Activated CD4-positive, alpha-beta T cell treated with anti-CD3 and anti-CD28 coated beads, Interleukin-2, amount 10 ng/mL, durations not matched to agents 7 days and 5 days (primary cell): Measurements from ENCODE around the gene APOL4. TPM values are rescaled to one million over a fixed set of nuclear protein-coding genes. Genes with fewer than 3 reads are reported as not detected.
"Not testable (repeated sequence)": the region's sequence is repeated elsewhere in the genome, so short reads cannot be mapped to it uniquely, and the experiment has no call there.

Experiments used
- CTCF ChIA-PET: fragments of 350-600 bp; sonication (Branson Sonifier 250); formaldehyde crosslinking; loops from one replicate; lab custom pipeline; 2021; ENCODE audit warnings: antibody characterized with exemption; lab: Charles Lee
- POLR2A ChIA-PET: fragments of 350-600 bp; sonication (Branson Sonifier 250); formaldehyde crosslinking; loops from one replicate; lab custom pipeline; 2021; ENCODE audit warnings: antibody characterized with exemption; lab: Charles Lee
- DNase-seq: peaks from one replicate; pipeline ENCODE4 v3.0.0-alpha.2; 2020
- H3K27ac Mint-ChIP-seq: one replicate; pipeline ENCODE4 v1.8.0; 2021; ENCODE audit warnings: mild to moderate bottlenecking, moderate library complexity, mixed read lengths
- H3K27me3 Mint-ChIP-seq: one replicate; pipeline ENCODE4 v1.8.0; 2021; ENCODE audit warnings: mixed read lengths
- H3K36me3 Mint-ChIP-seq: one replicate; pipeline ENCODE4 v1.8.0; 2021; ENCODE audit warnings: low read depth, mixed read lengths
- H3K4me1 Mint-ChIP-seq: one replicate; pipeline ENCODE4 v1.8.0; 2021; ENCODE audit warnings: mixed read lengths
- H3K4me3 Mint-ChIP-seq: one replicate; pipeline ENCODE4 v1.8.0; 2021; ENCODE audit warnings: mild to moderate bottlenecking, moderate library complexity, mixed read lengths
- H3K9me3 Mint-ChIP-seq: one replicate; pipeline ENCODE4 v1.8.0; 2021; ENCODE audit warnings: mixed read lengths
- total RNA-seq, 2 experiments: library from RNA; stranded (reverse); gene quantifications; one replicate each; pipeline ENCODE4 v1.2.3, GENCODE V29; 2021

APOL4 gene
- total RNA-seq, 2 experiments from 2014 or later, result 0.54 to 0.57 TPM

DNA sequence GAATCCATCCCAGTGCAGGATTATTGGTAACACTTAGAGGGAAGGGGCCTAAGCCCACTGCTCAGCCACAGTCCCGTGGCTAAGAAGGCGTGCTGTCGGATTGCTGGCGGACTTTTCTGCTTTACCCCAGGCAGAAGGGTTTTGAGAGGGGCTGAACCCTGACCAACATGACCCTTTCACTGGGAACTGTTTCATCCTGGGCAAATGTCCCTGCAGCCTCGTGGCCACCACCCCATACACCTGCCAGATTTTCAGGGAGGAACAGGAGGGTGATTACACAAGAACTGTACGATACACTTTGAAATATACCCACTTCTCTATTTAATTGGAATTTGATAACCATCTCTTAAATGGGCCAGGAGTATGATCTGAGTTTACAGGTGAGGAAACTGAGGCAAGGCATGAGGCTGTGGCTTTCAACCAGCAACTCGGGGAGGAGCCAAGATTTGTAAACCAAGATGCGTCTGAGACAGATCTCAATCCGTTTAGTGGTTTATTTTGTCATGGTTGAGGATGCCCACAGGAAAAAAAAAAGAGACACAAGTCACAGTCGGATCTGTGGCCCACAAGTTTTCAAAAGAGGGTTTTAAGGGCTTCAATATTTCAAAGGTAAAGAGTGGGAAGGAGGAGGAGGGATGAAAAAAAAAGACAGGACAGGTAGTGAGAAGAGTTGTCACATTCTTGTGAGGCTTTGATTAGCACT, 34.9 kb downstream of the APOL4 start:
- no peak for DNase-seq
- H3K9me3 Mint-ChIP-seq, result peaks cover 9% of the 10 kb centered on the region
- H3K27ac Mint-ChIP-seq, result peak overlapping the region; percentile 28
- H3K4me3 Mint-ChIP-seq, result no peak overlapping the region
- H3K27me3 Mint-ChIP-seq, result peaks cover 3% of the 10 kb centered on the region
- ChIA-PET POLR2A (no interaction called here), CTCF (interaction anchor here (1.5 kb wide), 1 partner anchor 11 kb away, joined by 4 read pairs; no protein-coding TSS in a partner anchor)
- peaks cover 6% of the 10 kb centered on the region for H3K36me3 Mint-ChIP-seq
- peaks cover 58% of the 10 kb centered on the region for H3K4me1 Mint-ChIP-seq

- H3K36me3 Mint-ChIP-seq, result peaks cover 6% of the 10 kb centered on the region
- peaks cover 64% of the 10 kb centered on the region for H3K4me1 Mint-ChIP-seq
- no peak for DNase-seq
- H3K4me3 Mint-ChIP-seq, result no peak overlapping the region
- peak overlapping the region; percentile 20 for H3K27ac Mint-ChIP-seq
- POLR2A ChIA-PET, result no interaction called here
- CTCF ChIA-PET, result interaction anchor here (1.5 kb wide), 1 partner anchor 12 kb away, joined by 4 read pairs; no protein-coding TSS in a partner anchor
- H3K27me3 Mint-ChIP-seq, result peaks cover 2% of the 10 kb centered on the region
- peaks cover 9% of the 10 kb centered on the region for H3K9me3 Mint-ChIP-seq
Observed at GRCh38 chr22:36166086-36166485, 35.5 kb downstream of the APOL4 start.

GRCh38 chr22:36165141-36165540, 36.5 kb downstream of the APOL4 start:
- peaks cover 71% of the 10 kb centered on the region for H3K4me1 Mint-ChIP-seq
- peaks cover 2% of the 10 kb centered on the region for H3K27me3 Mint-ChIP-seq
- peaks cover 13% of the 10 kb centered on the region for H3K36me3 Mint-ChIP-seq
- H3K4me3 Mint-ChIP-seq, result no peak overlapping the region
- H3K9me3 Mint-ChIP-seq, result peaks cover 9% of the 10 kb centered on the region
- ChIA-PET CTCF (interaction anchor here (0.7 to 1.5 kb wide), 2 partner anchors 13 to 170 kb away, joined by 3 to 4 read pairs; no protein-coding TSS in a partner anchor), POLR2A (no interaction called here)
- DNase-seq, result no peak
- no peak overlapping the region for H3K27ac Mint-ChIP-seq

DNA sequence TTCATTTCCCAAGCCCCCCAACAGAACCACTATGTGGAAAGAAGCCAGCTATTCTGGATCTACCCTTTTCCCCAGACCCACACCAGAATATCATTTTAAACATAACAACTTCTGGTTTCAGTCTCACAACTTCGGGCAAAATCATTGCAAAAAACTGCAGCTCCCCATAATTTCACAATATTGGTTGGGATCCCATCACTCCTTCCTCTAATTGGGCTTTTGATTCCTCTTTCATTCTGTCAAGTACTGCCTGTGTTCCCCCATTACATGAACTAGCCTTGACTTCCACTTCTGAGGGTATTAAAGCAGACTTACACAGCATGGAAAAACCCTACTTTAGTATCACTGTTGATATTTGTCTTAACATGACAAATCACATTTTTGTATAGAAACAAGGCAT, 37.0 kb downstream of the APOL4 start:
- ChIA-PET POLR2A (no interaction called here), CTCF (interaction anchor here (0.9 kb wide), 1 partner anchor 75 kb away, joined by 3 read pairs; the partner anchor contains the start of gene APOL2)
- Mint-ChIP-seq H3K27me3 (peaks cover 2% of the 10 kb centered on the region), H3K4me1 (peaks cover 73% of the 10 kb centered on the region), H3K4me3 (no peak overlapping the region), H3K36me3 (peaks cover 17% of the 10 kb centered on the region), H3K9me3 (peaks cover 9% of the 10 kb centered on the region), H3K27ac (no peak overlapping the region)
- DNase-seq, result no peak

DNA sequence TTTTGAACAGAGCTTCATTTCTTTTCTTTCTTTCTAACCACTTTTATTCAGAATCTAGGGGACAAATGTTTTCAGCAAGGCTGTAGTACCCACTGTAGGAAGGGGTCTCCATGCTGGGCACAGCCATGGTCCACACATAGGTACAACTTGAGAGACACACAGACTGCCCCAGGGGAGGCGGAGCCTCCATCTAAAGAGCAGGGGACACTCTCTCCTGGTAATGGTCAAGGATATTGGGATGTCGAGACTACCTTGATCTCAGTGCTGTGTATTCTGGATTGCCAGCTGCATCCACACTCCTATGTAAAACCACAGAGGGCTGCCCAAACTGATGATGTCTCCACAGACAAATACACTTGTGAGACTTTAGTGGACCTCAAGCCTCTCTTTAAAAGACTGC, 38.1 kb downstream of the APOL4 start:
- Mint-ChIP-seq H3K27me3 (peaks cover 2% of the 10 kb centered on the region), H3K36me3 (peaks cover 25% of the 10 kb centered on the region), H3K9me3 (peaks cover 5% of the 10 kb centered on the region), H3K4me1 (peaks cover 83% of the 10 kb centered on the region), H3K27ac (peak overlapping the region; percentile 61), H3K4me3 (no peak overlapping the region)
- CTCF ChIA-PET, result interaction anchor here (0.6 to 1.6 kb wide), 6 partner anchors 12 to 259 kb away, joined by 3 to 5 read pairs (median 3); no protein-coding TSS in a partner anchor
- DNase-seq, result no peak
- POLR2A ChIA-PET, result no interaction called here

- peaks cover 88% of the 10 kb centered on the region for H3K4me1 Mint-ChIP-seq
- DNase-seq, result peak; percentile 33
- H3K36me3 Mint-ChIP-seq, result peaks cover 29% of the 10 kb centered on the region
- POLR2A ChIA-PET, result no interaction called here
- H3K27ac Mint-ChIP-seq, result peak overlapping the region; percentile 91
- no peak overlapping the region for H3K4me3 Mint-ChIP-seq
- CTCF ChIA-PET, result interaction anchor here (0.6 to 2.2 kb wide), 5 partner anchors 14 to 97 kb away, joined by 3 to 7 read pairs (median 3); no protein-coding TSS in a partner anchor
- H3K27me3 Mint-ChIP-seq, result no peaks in the 10 kb centered on the region
- H3K9me3 Mint-ChIP-seq, result peaks cover 2% of the 10 kb centered on the region
Observed at GRCh38 chr22:36162127-36163034, 39.2 kb downstream of the APOL4 start.

DNA sequence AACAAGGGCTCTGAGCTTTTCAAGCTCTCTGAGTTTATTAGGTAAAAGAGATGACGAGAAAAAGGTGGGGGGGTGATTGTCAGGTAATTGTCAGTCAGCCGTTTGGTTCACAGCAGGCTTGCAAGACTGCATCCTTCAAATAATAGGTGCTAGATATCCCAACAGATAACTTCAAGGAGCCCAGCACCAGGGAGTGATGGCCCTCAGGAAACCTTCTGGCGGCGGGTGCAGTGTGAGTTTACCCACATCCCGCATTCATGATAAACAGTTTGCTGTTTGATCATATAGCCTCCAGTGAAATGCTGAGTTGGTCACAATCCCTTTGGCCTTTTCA, 39.8 kb downstream of the APOL4 start:
- H3K36me3 Mint-ChIP-seq, result peaks cover 36% of the 10 kb centered on the region
- peak overlapping the region; percentile 91 for H3K27ac Mint-ChIP-seq
- H3K9me3 Mint-ChIP-seq, POLR2A ChIA-PET, DNase-seq, H3K27me3 Mint-ChIP-seq: not testable (repeated sequence)
- CTCF ChIA-PET, result interaction anchor here (2.2 to 3.1 kb wide), 2 partner anchors 10 to 15 kb away, joined by 7 read pairs; no protein-coding TSS in a partner anchor
- peak overlapping the region; percentile 85 for H3K4me3 Mint-ChIP-seq
- peaks cover 88% of the 10 kb centered on the region for H3K4me1 Mint-ChIP-seq

GRCh38 chr22:36160499-36160942, 41.1 kb downstream of the APOL4 start, which contains the start of gene APOL3:
APOL3 (minus strand) TSS chr22:36160755; CDS start chr22:36149055, 11,700 bp downstream.
- Mint-ChIP-seq H3K27ac (peak within 1 kb of the TSS; percentile 91), H3K9me3 (peaks cover 2% of the 10 kb centered on the region), H3K4me3 (peak within 1 kb of the TSS; percentile 85), H3K36me3 (peaks cover 45% of the 10 kb centered on the region), H3K4me1 (peaks cover 87% of the 10 kb centered on the region), H3K27me3 (no peaks in the 10 kb centered on the region)
- ChIA-PET POLR2A (interaction anchor here (0.7 kb wide), 1 partner anchor 77 kb away, joined by 3 read pairs; no protein-coding TSS in a partner anchor), CTCF (interaction anchor here (0.7 to 3.1 kb wide), 5 partner anchors 9 to 126 kb away, joined by 3 to 7 read pairs (median 4); no protein-coding TSS in a partner anchor)
- peak; percentile 73 for DNase-seq

GRCh38 chr22:36156515-36157419, 44.8 kb downstream of the APOL4 start:
- ChIA-PET POLR2A (no interaction called here), CTCF (interaction anchor here (0.6 to 2.1 kb wide), 2 partner anchors 91 to 1865 kb away, joined by 4 to 8 read pairs; no protein-coding TSS in a partner anchor)
- H3K4me1 Mint-ChIP-seq, result peaks cover 82% of the 10 kb centered on the region
- peaks cover 8% of the 10 kb centered on the region for H3K9me3 Mint-ChIP-seq
- peak overlapping the region; percentile 90 for H3K4me3 Mint-ChIP-seq
- no peaks in the 10 kb centered on the region for H3K27me3 Mint-ChIP-seq
- H3K27ac Mint-ChIP-seq, result peak overlapping the region; percentile 94
- H3K36me3 Mint-ChIP-seq, result peaks cover 82% of the 10 kb centered on the region
- DNase-seq, result peak; percentile 58

- H3K4me3 Mint-ChIP-seq, result peak overlapping the region; percentile 90
- ChIA-PET POLR2A (no interaction called here), CTCF (interaction anchor here (0.6 to 1.0 kb wide), 3 partner anchors 22 to 1864 kb away, joined by 4 read pairs; no protein-coding TSS in a partner anchor)
- H3K4me1 Mint-ChIP-seq, result peaks cover 79% of the 10 kb centered on the region
- H3K9me3 Mint-ChIP-seq, result peaks cover 8% of the 10 kb centered on the region
- no peak for DNase-seq
- H3K27me3 Mint-ChIP-seq, result no peaks in the 10 kb centered on the region
- H3K36me3 Mint-ChIP-seq, result peaks cover 89% of the 10 kb centered on the region
- H3K27ac Mint-ChIP-seq, result peak overlapping the region; percentile 94
Observed at GRCh38 chr22:36156119-36156514, 45.5 kb downstream of the APOL4 start.

DNA sequence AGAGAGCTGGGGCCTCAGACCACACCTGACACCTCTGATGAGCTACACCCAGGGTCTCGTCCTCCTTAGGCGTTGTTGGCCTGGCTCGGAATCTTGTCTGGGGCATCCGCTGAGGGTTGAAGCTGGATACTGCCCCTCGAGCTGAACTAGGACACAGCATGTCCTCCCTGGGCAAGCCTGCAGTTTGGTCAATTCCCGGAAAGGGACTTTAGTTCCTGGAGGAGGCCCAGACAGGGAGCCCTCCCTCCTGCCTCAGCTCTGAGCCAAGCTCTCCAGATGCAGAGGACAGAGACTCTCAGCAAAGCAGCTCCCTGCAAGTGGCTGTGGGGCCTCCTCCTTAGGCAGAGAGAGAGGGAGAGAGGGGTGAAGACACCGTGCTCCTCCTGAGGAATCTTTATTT, 45.9 kb downstream of the APOL4 start:
- POLR2A ChIA-PET, result no interaction called here
- Mint-ChIP-seq H3K4me1 (peaks cover 79% of the 10 kb centered on the region), H3K27me3 (no peaks in the 10 kb centered on the region), H3K27ac (peak overlapping the region; percentile 94), H3K9me3 (peaks cover 8% of the 10 kb centered on the region), H3K4me3 (peak overlapping the region; percentile 90), H3K36me3 (peaks cover 91% of the 10 kb centered on the region)
- DNase-seq, result no peak
- CTCF ChIA-PET, result interaction anchor here (0.5 to 1.0 kb wide), 4 partner anchors 22 to 392 kb away, joined by 3 to 4 read pairs (median 4); no protein-coding TSS in a partner anchor
